HFF-Myc (cell line): Measurements from ENCODE around the gene S100A2.

Source experiments
- DNase-seq: peaks from one replicate; pipeline ENCODE4 v3.0.0-alpha.2; 2011; ENCODE audit warnings: low read depth; ENCODE audit errors: extremely low read depth
- H3K4me3 ChIP-seq: replicated peaks from 2 replicates; pipeline ENCODE4 v1.5.1; 2011; ENCODE audit warnings: low read depth, mild to moderate bottlenecking, control low read depth, low read length
- CTCF ChIP-seq: IDR thresholded peaks from 2 replicates; pipeline ENCODE4 v1.5.1; 2012; ENCODE audit warnings: mild to moderate bottlenecking, low read depth, low read length, control low read depth; ENCODE audit errors: missing control alignments

The S100A2 gene

DNA sequence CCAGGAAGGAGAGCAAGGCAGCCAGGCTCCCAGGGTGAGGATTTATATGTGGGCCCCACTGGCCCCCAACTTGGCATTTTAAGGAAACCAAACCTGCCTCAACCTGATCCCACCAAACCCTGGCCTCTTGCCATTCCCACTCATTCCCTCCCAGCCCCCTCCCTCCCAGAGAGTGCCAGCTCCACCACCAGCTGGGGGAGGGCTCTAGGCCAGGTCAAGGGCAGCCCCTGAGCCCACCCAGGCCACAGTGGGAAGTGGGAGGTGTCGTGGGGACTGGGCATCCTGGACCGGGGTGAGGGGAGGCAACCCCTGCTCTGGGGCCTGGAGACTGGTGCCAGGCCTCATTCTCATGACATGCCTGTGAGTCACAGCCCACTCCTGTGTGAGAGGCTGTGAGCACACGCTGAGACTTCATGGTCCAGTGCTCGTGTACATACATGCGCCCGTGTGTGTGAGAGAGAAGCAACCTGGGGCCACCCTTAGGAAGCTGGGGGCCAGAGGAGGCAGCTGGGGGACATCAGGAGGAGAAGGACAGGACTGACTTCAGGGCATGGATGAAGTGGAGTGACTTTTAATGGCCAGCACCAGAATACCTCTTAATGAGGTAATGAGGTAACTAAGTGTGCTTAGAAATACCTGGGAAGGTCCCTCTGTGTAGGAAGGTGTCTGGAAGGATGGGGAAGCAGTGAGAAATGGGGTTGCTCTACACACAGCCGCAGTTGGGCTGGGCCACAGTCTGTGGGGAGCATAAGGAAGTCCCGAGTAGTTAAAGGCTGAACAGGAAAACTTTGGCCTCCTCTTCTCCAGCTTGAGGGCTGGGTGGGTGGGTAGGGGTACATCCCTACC is at the start of gene S100A2:
TSS of gene S100A2 (minus strand) at position 316 of the 846 bp plus-strand sequence. CDS start 1,967 bp downstream, outside the sequence.
- no peak for TF ChIP-seq CTCF
- no peak within 1 kb of the TSS for H3K4me3 ChIP-seq
- peak; percentile 72 for DNase-seq

- no peak for TF ChIP-seq CTCF
- no peak overlapping the region for H3K4me3 ChIP-seq
- DNase-seq, result no peak
Observed at GRCh38 chr1:153615406-153615805, 49.8 kb upstream of the S100A2 start.

- H3K4me3 ChIP-seq, result no peak overlapping the region
- no peak for TF ChIP-seq CTCF
- DNase-seq, result no peak
Observed at GRCh38 chr1:153614906-153615305, 49.3 kb upstream of the S100A2 start.

DNA sequence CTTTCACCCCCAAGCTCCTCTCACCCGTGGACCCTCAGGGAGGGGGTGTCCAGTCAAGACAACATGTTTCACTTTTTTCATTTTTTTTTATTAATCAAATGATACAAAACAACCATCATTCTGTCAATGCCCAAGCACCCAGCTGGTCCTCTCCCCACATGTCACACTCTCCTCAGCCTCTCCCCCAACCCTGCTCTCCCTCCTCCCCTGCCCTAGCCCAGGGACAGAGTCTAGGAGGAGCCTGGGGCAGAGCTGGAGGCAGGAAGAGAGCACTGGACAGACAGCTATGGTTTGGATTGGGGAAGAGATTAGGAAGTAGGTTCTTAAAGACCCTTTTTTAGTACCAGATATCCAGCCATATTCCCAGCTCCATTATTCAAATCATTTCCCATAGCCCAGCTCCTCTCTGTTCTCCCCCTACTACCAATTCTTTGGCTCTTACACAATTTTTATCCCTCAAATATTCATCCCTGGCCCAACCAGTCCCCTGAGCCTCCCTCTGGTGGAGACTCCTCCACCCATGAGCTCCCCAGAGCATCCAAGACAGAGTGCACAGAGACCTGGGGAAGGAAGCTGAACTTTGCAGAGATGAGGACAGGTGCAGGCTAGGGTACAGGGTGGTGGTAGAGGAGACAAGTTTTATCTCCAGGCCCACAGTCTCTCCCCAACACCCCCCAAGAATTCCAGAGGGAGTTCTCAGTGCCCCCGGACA is 48.7 kb upstream of the S100A2 start:
- H3K4me3 ChIP-seq, result no peak overlapping the region
- no peak for DNase-seq
- no peak for TF ChIP-seq CTCF

- no peak for DNase-seq
- peak overlapping the region; percentile 90 for H3K4me3 ChIP-seq
- TF ChIP-seq CTCF, result no peak
Observed at GRCh38 chr1:153613406-153613805, 47.8 kb upstream of the S100A2 start.

GRCh38 chr1:153612755-153613331 is 47.2 kb upstream of the S100A2 start, which contains the start of gene S100A16:
Gene S100A16, minus strand, starts transcription at chr1:153613137. Its CDS starts 4,986 bp downstream, at chr1:153608151.
- TF ChIP-seq CTCF, result no peak
- no peak for DNase-seq
- peak within 1 kb of the TSS; percentile 90 for H3K4me3 ChIP-seq
